Gastroesophageal sphincter (tissue), 3 donors: ENCODE results near the gene GMNN.

Source experiments
- EP300 ChIP-seq: sonication (generic); formaldehyde crosslinking; IDR thresholded peaks from one replicate; pipeline ENCODE4 v1.6.1; 2017; ENCODE audit warnings: antibody characterized with exemption, mild to moderate bottlenecking
- POLR2A ChIP-seq, 2 donors: fragments of 450-650 bp; IDR thresholded peaks; one replicate each; pipeline ENCODE4 v1.6.1; 2017; ENCODE audit warnings: antibody characterized with exemption in 2 of 2, mild to moderate bottlenecking in 2 of 2, moderate library complexity in 1 of 2
- POLR2AphosphoS5 ChIP-seq: sonication (generic); formaldehyde crosslinking; IDR thresholded peaks from one replicate; pipeline ENCODE4 v1.6.1; 2017; ENCODE audit warnings: antibody characterized with exemption
- TF ChIP-seq, protein P1 (sequence below), 4 experiments: fragments of 200-600 bp in 2 of 4; fragments of 450-650 bp in 2 of 4; sonication (generic) in 1 of 4; IDR thresholded peaks; one replicate each; pipeline ENCODE4 v1.5.1; 2017 to 2019; ENCODE audit warnings: antibody characterized with exemption in 4 of 4, mild to moderate bottlenecking in 2 of 4, moderate library complexity in 2 of 4

DNA sequence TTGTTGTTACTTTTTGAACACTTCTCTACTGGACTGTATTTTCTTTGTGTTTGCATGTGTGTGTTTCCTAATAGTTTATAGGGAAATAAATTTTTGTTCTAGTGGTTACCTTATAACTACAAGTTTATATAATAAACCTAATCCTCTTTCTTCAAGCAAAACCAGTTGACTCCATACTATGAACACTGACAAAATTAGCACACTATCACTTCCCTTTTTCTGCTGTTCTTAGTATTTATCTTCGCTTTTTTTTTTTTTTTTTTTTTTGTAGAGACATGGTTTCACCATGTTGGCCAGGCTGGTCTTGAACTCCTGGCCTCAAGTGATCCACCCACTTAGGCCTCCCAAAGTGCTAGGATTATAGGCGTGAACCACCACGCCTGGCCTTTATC is 30.8 kb upstream of the GMNN start:
- TF ChIP-seq, protein P1, sequence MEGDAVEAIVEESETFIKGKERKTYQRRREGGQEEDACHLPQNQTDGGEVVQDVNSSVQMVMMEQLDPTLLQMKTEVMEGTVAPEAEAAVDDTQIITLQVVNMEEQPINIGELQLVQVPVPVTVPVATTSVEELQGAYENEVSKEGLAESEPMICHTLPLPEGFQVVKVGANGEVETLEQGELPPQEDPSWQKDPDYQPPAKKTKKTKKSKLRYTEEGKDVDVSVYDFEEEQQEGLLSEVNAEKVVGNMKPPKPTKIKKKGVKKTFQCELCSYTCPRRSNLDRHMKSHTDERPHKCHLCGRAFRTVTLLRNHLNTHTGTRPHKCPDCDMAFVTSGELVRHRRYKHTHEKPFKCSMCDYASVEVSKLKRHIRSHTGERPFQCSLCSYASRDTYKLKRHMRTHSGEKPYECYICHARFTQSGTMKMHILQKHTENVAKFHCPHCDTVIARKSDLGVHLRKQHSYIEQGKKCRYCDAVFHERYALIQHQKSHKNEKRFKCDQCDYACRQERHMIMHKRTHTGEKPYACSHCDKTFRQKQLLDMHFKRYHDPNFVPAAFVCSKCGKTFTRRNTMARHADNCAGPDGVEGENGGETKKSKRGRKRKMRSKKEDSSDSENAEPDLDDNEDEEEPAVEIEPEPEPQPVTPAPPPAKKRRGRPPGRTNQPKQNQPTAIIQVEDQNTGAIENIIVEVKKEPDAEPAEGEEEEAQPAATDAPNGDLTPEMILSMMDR (IDR thresholded peaks at IDR 0.05) = no peak
- TF ChIP-seq POLR2A (IDR thresholded peaks at IDR 0.05) (no peak), EP300 (no peak), POLR2AphosphoS5 (no peak)
